Measurements from ENCODE around the gene SLCO4C1. TPM values are rescaled to one million over a fixed set of nuclear protein-coding genes. Genes with fewer than 3 reads are reported as not detected.

SLCO4C1 gene
- total and polyA plus RNA-seq, 12 donors = 0.01 to 0.49 (median 0.11) TPM; not detected in 2

DNA sequence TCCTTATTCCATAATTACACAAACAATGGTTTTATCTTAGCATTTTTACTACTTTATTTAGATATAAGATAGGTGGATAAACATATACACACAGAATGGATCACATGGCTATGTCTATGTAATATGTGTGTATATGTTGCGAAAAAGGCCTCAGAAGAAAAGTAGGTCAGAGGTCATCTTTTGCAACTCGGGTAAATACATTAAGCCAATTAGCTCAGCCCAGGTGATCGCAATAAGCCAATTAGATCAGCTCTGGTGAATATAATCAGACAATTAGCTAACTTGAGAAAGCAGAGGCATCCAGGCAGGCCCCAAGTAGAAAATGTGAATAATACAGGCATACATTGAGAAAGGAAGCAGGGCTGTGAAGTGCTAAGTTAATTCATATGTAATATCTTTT, 24.3 kb downstream of the SLCO4C1 start:
- H3K36me3 ChIP-seq = no peaks in the 10 kb centered on the region
- intact Hi-C loops (cut with DNase I) = no loop called here
- ATAC-seq = no peak
- H3K4me3 ChIP-seq = no peak overlapping the region
- H3K9me3 ChIP-seq = peaks cover 0 to 33% (median 9%) of the 10 kb centered on the region in 11 donors
- TF ChIP-seq, protein P1, sequence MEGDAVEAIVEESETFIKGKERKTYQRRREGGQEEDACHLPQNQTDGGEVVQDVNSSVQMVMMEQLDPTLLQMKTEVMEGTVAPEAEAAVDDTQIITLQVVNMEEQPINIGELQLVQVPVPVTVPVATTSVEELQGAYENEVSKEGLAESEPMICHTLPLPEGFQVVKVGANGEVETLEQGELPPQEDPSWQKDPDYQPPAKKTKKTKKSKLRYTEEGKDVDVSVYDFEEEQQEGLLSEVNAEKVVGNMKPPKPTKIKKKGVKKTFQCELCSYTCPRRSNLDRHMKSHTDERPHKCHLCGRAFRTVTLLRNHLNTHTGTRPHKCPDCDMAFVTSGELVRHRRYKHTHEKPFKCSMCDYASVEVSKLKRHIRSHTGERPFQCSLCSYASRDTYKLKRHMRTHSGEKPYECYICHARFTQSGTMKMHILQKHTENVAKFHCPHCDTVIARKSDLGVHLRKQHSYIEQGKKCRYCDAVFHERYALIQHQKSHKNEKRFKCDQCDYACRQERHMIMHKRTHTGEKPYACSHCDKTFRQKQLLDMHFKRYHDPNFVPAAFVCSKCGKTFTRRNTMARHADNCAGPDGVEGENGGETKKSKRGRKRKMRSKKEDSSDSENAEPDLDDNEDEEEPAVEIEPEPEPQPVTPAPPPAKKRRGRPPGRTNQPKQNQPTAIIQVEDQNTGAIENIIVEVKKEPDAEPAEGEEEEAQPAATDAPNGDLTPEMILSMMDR (IDR thresholded peaks at IDR 0.05) = no peak
- H3K4me1 ChIP-seq = no peaks in the 10 kb centered on the region
- no peak for DNase-seq
- H3K27me3 ChIP-seq = no peaks in the 10 kb centered on the region
- H3K27ac ChIP-seq = no peak overlapping the region
- 68 to 73% methylated on average over 3 of the region's 3 CpGs for WGBS, 2 donors

DNA sequence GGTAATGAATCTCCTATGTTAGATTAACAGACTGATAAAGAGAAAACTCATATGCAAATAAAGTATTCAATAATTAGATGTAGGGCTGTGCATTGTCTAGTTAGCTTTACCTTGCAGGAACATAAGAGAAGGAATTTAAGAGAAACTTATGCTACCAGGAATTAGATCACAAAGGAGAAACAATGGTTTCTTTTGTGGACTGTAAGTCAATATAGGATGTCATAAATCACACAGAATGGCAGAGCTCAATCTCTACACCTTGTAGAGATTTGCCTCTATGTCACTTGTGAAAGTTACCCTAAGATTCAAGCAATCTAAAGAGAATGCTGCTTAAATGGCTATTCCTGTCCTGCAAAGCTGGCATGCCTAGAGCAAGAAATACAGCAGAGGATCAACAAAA, 26.0 kb downstream of the SLCO4C1 start:
- H3K36me3 ChIP-seq = no peaks in the 10 kb centered on the region
- no peak overlapping the region for H3K4me3 ChIP-seq
- intact Hi-C loops (cut with DNase I) = no loop called here
- TF ChIP-seq, protein P1 (IDR thresholded peaks at IDR 0.05) = no peak
- H3K27me3 ChIP-seq = no peaks in the 10 kb centered on the region
- ATAC-seq (no peak), DNase-seq (no peak)
- peaks cover 0 to 46% (median 14%) of the 10 kb centered on the region in 11 donors for H3K9me3 ChIP-seq
- no peak overlapping the region for H3K27ac ChIP-seq
- H3K4me1 ChIP-seq = no peaks in the 10 kb centered on the region

DNA sequence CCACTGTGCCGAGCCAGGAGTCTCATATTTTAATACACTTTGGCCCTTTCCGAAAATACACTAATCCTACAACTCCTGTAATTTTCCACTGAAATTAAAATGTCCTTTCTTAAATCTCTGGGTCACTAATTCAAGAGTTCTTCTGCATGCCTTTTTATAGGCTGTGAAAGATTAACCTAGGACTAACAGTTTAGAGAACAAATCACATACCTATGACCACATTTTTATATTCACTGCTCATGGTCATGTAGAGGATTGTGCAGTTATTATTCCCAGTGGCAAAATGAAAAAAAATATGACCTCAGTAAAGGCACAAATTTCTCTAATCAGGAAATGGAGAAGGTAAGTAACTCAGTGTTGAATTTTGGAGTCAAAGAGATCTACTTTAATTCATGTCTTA, 33.4 kb downstream of the SLCO4C1 start:
- intact Hi-C loops (cut with DNase I) = no loop called here
- WGBS, 2 donors = 86 to 88% methylated on average over 2 of the region's 2 CpGs
- no peak for ATAC-seq
- TF ChIP-seq, protein P1 (IDR thresholded peaks at IDR 0.05) = no peak
- DNase-seq = no peak
- Histone ChIP-seq H3K27me3 (no peaks in the 10 kb centered on the region), H3K4me1 (no peaks in the 10 kb centered on the region), H3K4me3 (no peak overlapping the region), H3K9me3 (peaks cover 0 to 21% (median 0%) of the 10 kb centered on the region in 11 donors), H3K36me3 (no peaks in the 10 kb centered on the region), H3K27ac (no peak overlapping the region)

DNA sequence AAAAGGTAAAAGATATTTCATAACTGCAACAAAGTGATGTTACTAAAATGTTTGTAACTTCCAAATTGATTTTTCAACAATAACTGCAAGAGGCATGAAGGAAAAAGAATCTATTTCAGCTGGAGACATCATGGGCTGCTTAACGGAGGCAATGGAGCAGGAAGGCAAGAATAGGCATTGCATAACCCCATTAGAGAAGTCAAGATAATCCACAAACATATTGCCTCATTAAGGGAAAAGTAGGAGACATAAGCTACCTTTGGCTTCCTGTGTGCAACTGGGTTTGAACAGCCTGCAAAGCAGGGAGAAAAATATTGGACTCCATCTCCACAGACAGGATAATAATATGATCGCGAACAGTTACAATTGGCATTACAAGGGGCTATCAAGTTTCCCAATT, 46.7 kb downstream of the SLCO4C1 start:
- no peaks in the 10 kb centered on the region for H3K4me1 ChIP-seq
- no peaks in the 10 kb centered on the region for H3K27me3 ChIP-seq
- ATAC-seq = no peak
- TF ChIP-seq, protein P1 (IDR thresholded peaks at IDR 0.05) = no peak
- H3K27ac ChIP-seq = no peak overlapping the region
- H3K9me3 ChIP-seq = peaks cover 0 to 3% (median 0%) of the 10 kb centered on the region in 11 donors
- intact Hi-C loops (cut with DNase I) = no loop called here
- H3K4me3 ChIP-seq = no peak overlapping the region
- WGBS, 2 donors = 89 to 96% methylated on average over 3 of the region's 3 CpGs
- no peak for DNase-seq
- H3K36me3 ChIP-seq = no peaks in the 10 kb centered on the region
